Stimulated activated CD4-positive, alpha-beta T cell treated with anti-CD3 and anti-CD28 coated beads, Interleukin-12 subunit alpha, Interleukin-12 subunit beta, amount 100 ng/mL, for 48 hours (primary cell): Measurements from ENCODE around the gene ZNF724.
A peak's percentile ranks its signal among the peaks of the same experiment; 100 is the strongest.
"Not testable (repeated sequence)": the region's sequence is repeated elsewhere in the genome, so short reads cannot be mapped to it uniquely, and the experiment has no call there.

ENCODE experiments used
- DNase-seq, 3 donors: peaks; one replicate each; pipeline ENCODE4 v3.0.0-alpha.2; 2020; ENCODE audit warnings: low read depth in 2 of 3, low spot score in 1 of 3

Gene ZNF724

GRCh38 chr19:23249911-23250649 is at the start of gene ZNF724:
TSS of gene ZNF724 (minus strand) at chr19:23250394. CDS start at chr19:23250242, 152 bp downstream.
- DNase-seq = peak; percentile 76 to 86 (median 83)

GRCh38 chr19:23294141-23294540 is 43.9 kb upstream of the ZNF724 start:
- DNase-seq = no peak

DNA sequence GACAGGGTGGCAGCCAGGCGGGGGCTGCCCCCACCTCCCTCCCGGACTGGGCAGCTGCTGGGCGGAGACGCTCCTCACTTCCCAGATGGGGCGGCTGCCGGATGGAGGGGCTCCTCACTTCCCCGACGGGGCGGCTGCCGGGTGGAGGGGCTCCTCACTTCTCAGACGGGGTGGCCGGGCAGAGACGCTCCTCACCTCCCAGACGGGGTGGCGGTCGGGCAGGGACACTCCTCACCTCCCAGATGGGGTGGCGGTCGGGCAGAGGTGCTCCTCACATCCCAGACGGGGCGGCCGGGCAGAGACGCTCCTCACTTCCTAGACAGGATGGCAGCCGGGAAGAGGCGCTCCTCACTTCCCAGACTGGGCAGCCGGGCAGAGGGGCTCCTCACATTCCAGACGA is 39.8 kb upstream of the ZNF724 start:
- not testable (repeated sequence) for DNase-seq

- no peak for DNase-seq
These were observed 37.4 kb upstream of the ZNF724 start for GRCh38 chr19:23287620-23288019.

DNA sequence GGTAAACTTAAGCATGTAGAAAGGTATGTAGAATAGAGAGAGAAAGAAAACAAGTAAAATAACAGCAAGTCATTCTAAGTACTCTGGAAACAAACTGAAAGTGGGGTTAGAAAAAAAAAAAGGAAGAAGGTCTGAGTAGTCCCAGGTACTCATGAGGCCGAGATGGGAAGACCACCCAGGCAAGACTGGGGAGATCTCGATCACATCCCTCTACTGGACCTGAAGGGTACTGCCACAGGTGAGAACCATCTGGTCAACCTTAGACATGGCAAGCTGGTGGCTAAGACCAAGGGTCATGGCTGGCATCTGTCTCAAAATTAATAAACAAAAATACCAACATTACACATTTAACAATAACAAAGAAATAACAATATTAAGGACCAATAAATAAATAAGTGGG is 36.3 kb upstream of the ZNF724 start:
- DNase-seq = no peak

DNA sequence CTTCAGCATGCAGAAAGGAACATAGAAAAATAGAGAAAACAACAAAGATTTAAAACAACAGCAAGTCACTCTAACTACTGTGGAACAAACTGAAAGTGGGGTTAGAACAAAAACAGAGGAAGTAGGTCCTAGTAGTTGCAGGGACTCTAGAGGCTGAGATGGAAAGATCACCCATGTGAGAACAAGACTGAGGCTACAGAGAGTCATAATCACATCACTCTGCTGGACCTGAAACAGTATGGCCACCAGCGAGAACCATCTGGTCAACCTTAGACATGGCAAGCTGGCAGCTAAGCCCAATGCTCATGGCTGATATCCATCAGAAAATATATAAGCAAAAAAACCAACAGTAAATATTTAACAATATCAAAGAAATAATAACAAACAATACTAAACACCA is 35.8 kb upstream of the ZNF724 start:
- no peak for DNase-seq

- DNase-seq = not testable (repeated sequence)
These were observed 35.1 kb upstream of the ZNF724 start for GRCh38 chr19:23285326-23285725.

- peak; percentile 41 to 55 (median 53) for DNase-seq
These were observed 33.7 kb upstream of the ZNF724 start for GRCh38 chr19:23283925-23284324.

GRCh38 chr19:23281663-23282276 is 31.6 kb upstream of the ZNF724 start:
- DNase-seq = no peak

- DNase-seq = not testable (repeated sequence)
These were observed 27.9 kb upstream of the ZNF724 start for GRCh38 chr19:23278118-23278517.

GRCh38 chr19:23273590-23274412 is 23.6 kb upstream of the ZNF724 start:
- DNase-seq = peak; percentile 86 to 91 (median 89)

DNA sequence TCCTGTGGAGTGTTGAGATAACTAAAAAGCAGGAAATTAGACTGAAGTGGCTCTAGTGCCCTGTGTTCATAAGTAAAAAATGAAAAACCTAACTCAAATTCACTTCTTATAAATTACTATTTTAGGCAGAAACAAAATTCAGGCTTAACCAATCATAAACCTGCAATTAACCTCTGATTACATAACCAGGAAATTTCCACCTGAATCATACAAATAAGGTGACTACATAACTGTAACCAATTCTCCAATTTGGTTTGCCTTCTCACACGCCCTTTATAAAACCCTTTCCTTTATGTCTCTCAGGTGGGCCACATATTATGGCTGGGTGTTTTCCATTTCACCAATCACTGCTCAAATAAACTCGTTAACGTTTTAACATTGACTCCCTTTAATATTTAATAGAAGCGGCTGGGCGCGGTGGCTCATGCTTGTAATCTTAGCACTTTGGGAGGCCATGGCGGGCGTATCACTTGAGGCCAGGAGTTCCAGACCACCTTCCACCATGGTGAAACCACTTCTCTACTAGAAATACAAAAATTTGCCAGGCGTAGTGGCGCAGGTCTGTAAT is 22.9 kb upstream of the ZNF724 start:
- DNase-seq = no peak

GRCh38 chr19:23263870-23264590 is 13.8 kb upstream of the ZNF724 start:
- no peak for DNase-seq

GRCh38 chr19:23263396-23263795 is 13.2 kb upstream of the ZNF724 start:
- DNase-seq = no peak

GRCh38 chr19:23262920-23263319 is 12.7 kb upstream of the ZNF724 start:
- DNase-seq = no peak

GRCh38 chr19:23261496-23262020 is 11.4 kb upstream of the ZNF724 start:
- DNase-seq = no peak

- no peak for DNase-seq
These were observed 10.8 kb upstream of the ZNF724 start for GRCh38 chr19:23260956-23261355.

DNA sequence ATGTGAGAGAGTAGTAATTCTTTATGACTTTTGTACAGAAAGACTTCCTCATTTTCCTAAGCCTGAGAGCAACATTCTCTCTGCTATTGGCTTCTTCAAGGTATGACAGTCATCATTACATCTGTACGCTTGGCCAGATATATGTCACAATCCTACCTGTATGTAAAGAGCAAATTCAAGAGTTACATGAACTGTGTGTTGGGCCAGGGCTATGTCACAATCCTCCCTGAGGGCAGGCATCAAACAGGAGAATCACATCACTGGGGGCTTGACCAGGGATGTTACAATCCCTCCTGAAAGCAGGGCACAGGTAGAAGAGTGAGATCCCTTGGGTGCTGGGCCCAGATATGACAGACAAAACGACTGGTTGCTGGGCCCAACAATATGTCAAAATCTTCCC is 9.8 kb upstream of the ZNF724 start:
- DNase-seq = no peak

DNA sequence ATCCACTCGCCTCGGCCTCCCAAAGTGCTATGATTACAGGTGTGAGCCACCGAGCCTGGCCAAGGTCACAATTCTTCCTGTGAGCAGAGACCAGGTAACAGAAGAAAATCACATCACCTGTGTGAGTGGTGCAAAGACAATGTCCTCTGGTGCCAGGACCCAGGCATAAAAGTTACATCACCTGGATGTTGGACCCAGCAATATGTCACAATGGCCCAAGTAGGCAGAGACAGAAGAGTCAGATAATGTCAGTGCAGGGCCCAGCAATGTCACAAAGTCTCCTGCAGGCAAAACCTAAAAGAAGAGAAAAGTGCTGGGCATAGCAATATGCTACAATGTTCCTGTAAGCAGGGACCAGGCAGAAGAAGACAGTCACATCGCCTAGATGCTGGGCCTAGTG is 5.5 kb upstream of the ZNF724 start:
- DNase-seq = no peak

DNA sequence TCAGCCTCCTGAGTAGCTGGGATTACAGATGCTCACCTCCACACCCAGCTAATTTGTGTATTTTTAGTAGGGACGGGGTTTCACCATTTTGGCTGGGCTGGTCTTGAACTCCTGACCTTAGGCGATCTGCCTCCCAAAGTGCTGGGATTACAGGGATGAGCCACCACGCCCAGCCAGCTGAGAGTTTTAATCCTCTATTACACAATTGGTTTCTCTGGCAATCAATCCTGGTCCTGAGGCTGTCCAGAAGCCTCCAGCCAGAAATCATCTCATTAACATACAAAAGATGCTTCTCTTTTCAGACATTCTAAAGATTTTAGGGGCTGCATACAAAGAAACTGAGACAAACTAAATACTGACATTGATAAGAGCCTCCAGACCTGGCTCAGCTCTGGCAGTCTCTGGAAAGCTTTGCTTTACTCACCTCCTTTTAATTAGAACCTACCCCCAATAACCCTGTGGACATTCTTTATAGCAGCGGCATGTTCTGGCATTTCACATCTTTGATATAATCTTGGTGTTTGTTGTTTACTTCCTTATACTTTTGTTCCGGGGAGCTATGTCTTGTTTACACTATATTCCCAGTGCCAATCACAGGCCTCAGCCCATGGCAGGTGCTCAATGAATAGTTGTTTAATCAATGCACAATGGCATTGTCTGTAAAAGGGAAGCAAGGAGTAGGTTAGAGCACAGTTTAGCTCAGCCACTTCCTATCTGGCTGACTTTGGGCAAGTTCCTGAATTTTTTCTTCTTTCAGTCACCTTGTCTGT is 4.1 kb upstream of the ZNF724 start:
- no peak for DNase-seq
